ENCODE results near the gene SNX17.
"Not testable (repeated sequence)": the region's sequence is repeated elsewhere in the genome, so short reads cannot be mapped to it uniquely, and the experiment has no call there.

The SNX17 gene

GRCh38 chr2:27400348-27401135 lies 30.1 kb downstream of the SNX17 start:
- no peak for DNase-seq

DNA sequence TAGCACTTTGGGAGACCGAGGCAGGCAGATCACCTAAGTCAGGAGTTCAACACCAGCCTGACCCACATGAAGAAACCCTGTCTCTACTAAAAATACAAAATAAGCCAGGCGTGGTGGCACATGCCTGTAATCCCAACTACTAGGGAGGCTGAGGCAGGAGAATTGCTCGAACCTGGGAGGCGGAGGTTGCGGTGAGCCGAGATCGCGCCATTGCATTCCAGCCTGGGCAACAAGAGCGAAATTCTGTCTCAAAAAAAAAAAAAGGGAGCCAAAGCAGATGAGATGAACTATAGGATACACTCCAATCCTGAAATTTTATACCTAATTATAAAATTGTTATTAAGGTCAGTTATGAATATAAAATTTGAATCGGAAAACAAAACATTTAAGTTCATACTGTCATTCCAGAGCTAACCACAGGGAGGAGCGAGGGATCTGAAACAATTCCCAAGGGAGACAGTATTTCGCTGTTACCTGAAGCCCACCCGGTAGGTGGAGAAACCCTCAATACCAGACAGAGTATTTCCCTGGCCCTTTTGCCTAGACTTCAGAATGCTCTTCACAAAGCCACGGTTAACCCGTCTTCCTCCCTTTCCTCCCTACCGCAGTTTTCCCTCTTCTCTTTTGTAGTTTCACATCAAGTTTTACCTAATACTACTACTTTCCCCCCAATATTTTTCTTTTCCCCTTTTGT lies 37.5 kb downstream of the SNX17 start:
- peak; percentile 41 for DNase-seq

GRCh38 chr2:27408601-27409320 lies 38.3 kb downstream of the SNX17 start:
- no peak for DNase-seq

DNA sequence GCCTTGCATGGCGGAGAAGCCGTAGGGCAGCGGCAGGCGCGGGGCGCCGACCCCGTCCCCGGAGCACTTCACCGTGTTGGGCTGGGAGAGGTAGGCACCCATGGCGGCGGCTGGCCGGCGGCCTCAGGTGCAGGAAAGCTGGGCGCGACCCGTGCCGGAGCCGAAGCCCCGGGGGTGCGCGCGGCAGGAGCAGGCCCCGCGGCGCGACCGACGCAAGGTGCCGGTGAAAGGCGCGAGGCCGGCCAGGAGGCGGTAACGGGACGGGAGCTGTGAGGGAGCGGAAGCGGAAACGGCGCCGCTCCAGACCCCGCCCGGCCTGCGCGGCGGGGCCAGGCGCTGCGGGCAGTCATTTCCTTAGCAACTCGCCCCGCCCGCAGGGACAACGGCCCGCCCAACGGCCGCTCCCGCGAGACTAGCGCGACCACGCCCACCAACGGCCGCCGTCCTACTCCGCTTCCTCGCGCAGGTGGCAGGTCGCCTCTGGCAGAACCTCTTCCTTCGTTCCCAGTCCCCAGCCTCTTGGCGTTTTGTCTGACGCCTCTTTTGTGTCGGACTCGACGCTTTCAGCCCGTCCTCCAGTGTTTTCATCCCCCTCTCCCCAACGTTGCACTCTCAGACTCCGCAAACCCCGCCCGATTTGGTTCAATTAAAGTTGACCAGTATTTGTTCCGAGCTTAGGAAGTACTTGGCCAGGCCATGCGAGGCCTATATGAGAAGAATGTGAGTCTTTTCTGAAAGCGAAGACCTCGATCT lies 39.1 kb downstream of the SNX17 start, which contains the start of gene PPM1G:
TSS of gene PPM1G (minus strand) at position 271 of the 753 bp plus-strand sequence. CDS start at position 102, 169 bp downstream.
- peak; percentile 91 for DNase-seq

- no peak for DNase-seq
Observed at GRCh38 chr2:27412419-27413152, 42.2 kb downstream of the SNX17 start.

DNA sequence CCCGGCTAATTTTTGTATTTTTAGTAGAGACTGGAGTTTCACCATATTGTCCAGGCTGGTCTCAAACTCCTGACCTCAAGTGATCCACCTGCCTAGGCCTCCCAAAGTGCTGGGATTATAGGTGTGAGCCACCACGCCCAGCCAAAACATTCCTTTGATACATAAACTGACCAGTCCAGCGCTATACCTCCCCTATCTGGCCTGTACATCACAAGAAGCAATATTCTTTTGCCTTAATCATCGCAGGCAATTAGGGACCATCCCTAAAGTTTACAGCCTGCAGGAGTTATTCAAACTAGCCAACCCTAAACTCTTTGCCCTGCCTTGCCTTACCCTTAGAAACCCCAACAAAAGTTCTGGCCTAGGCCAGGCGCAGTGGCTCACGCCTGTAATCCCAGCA lies 45.7 kb downstream of the SNX17 start:
- no peak for DNase-seq

DNA sequence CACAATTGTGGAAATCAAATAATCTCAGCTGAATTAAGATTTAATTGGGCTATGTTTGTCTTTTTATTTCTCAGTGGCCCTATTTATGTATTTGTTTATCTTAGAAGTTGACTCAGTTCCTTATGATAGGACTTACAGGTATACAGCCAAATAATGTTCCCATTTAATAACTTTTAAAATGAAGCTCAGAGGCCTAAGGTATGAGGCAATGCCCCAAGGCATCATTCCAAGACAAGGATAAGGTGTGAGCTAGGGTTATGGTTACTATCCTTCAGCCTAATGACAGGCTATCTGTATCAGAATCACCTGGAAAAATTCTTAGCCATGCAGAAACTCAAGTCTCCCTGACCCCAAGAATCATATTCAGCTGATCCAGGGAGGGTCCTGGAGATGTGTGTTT lies 50.6 kb downstream of the SNX17 start:
- DNase-seq, result no peak

GRCh38 chr2:27421660-27422250 lies 51.3 kb downstream of the SNX17 start:
- DNase-seq, result no peak

DNA sequence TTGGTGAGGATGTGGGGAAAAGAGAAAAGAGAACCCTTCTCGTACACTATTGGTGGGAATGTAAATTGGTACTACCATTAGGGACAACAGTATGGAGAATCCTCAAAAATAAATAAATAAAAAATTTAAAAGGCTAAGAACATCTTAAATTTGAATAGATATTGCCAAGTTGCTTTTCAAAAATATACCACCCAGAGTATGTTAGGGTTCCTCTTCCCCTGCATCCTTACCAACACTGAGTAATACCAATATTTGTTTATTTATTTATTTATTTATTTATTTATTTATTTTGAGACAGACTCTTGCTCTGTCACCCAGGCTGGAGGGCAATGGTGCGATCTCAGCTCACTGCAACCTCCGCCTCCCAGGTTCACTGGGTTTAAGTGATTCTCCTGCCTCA lies 52.5 kb downstream of the SNX17 start:
- DNase-seq, result no peak

GRCh38 chr2:27425039-27425438 lies 54.6 kb downstream of the SNX17 start:
- not testable (repeated sequence) for DNase-seq
